ENCODE measurements around the gene SFI1. TPM values are rescaled to one million over a fixed set of nuclear protein-coding genes. Genes with fewer than 3 reads are reported as not detected.
A peak's percentile ranks its signal among the peaks of the same experiment; 100 is the strongest.

Gene SFI1
- total and polyA plus RNA-seq, 2 experiments from 2014 or later, result 16.1 to 23.3 TPM

DNA sequence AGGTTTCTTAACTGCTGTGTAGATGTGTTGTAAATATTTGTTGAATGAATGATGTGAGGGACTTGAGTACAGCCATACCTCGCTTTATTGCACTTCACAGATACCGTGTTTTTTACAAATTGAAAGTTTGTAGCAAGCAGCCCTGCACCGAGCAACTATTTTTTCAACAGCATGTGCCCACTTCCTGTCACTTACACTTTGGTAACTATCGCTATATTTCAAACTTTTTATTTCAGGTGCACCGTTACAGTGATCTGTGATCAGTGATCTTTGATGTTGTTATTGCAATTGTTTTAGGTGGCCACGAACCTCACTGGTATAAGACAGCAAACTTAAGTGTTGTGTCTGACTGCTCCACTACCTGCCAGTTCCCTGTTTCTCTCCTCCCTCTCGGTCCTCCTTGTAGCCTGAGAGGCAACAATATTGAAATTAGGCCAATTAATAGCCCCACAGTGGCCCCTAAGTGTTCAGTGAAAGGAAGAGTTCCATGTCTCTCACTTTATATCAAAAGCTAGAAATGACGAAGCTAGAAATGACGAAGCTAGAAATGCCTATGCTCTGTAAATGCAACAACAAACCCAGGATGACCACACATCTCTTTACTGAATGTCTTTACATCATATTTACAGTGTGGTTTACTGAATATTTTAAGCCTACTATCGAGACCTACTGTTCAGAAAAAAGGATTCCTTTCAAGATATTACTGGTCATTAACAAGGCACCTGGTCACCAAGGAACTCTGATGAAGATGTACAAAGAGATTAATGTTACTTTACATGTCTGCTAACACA lies 1.0 kb downstream of the SFI1 start:
- Histone ChIP-seq H3K36me3 (replicated peaks; ENCODE audit: insufficient read depth, low read depth) (no peaks in the 10 kb centered on the region), H3K9me2 (replicated peaks; ENCODE audit: insufficient read depth) (no peaks in the 10 kb centered on the region), H4K20me1 (ENCODE audit: insufficient read depth, poor library complexity, severe bottlenecking) (no peaks in the 10 kb centered on the region), H3K27ac (peak overlapping the region; percentile 58), H3K4me1 (ENCODE audit: insufficient read depth) (no peaks in the 10 kb centered on the region), H3K9me3 (ENCODE audit: low read depth) (no peaks in the 10 kb centered on the region), H2AFZ (peak overlapping the region; percentile 68), H3K79me2 (peaks cover 17% of the 10 kb centered on the region), H3K4me3 (peak overlapping the region; percentile 66), H3K4me2 (peak overlapping the region; percentile 95), H3K27me3 (no peaks in the 10 kb centered on the region)
- TF ChIP-seq EZH2 (IDR thresholded peaks at IDR 0.05; ENCODE audit: borderline replicate concordance) (no peak), EZH2phosphoT487 (IDR thresholded peaks at IDR 0.05; ENCODE audit: low read depth, severe bottlenecking, unreplicated experiment) (no peak)
- TF ChIP-seq, protein P1, sequence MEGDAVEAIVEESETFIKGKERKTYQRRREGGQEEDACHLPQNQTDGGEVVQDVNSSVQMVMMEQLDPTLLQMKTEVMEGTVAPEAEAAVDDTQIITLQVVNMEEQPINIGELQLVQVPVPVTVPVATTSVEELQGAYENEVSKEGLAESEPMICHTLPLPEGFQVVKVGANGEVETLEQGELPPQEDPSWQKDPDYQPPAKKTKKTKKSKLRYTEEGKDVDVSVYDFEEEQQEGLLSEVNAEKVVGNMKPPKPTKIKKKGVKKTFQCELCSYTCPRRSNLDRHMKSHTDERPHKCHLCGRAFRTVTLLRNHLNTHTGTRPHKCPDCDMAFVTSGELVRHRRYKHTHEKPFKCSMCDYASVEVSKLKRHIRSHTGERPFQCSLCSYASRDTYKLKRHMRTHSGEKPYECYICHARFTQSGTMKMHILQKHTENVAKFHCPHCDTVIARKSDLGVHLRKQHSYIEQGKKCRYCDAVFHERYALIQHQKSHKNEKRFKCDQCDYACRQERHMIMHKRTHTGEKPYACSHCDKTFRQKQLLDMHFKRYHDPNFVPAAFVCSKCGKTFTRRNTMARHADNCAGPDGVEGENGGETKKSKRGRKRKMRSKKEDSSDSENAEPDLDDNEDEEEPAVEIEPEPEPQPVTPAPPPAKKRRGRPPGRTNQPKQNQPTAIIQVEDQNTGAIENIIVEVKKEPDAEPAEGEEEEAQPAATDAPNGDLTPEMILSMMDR (IDR thresholded peaks at IDR 0.05; ENCODE audit: poor library complexity), result no peak
- WGBS (ENCODE audit: low lambda C conversion rate, missing lambda C conversion rate), result 85% methylated on average over 10 of the region's 10 CpGs
- no peak for DNase-seq (ENCODE audit: low spot score)

DNA sequence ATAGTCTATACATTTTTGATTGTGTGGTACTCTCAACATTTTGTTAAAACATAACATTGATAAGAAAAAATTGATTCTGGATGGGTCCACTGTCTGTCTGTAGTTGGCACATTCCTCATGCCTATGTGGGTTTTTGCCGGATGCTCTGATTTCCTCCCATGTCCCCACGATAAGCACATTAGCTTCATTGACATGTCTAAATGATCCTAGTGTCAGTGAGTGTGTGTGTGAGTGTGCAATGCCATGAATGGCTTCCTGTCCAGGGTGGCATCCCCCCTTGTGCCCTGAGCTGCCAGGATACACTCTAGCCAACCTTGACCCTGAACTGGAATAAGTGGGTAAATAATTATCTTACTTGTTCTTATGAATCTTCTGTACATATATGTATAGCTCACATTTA lies 5.4 kb downstream of the SFI1 start:
- no peak for DNase-seq (ENCODE audit: low spot score)
- Histone ChIP-seq H3K27me3 (no peaks in the 10 kb centered on the region), H3K4me2 (no peak overlapping the region), H4K20me1 (ENCODE audit: insufficient read depth, poor library complexity, severe bottlenecking) (no peaks in the 10 kb centered on the region), H3K27ac (no peak overlapping the region), H3K4me1 (ENCODE audit: insufficient read depth) (no peaks in the 10 kb centered on the region), H3K36me3 (replicated peaks; ENCODE audit: insufficient read depth, low read depth) (no peaks in the 10 kb centered on the region), H3K79me2 (peaks cover 20% of the 10 kb centered on the region), H3K9me2 (replicated peaks; ENCODE audit: insufficient read depth) (no peaks in the 10 kb centered on the region), H3K4me3 (no peak overlapping the region), H2AFZ (no peak overlapping the region), H3K9me3 (ENCODE audit: low read depth) (no peaks in the 10 kb centered on the region)
- TF ChIP-seq EZH2 (IDR thresholded peaks at IDR 0.05; ENCODE audit: borderline replicate concordance), result no peak
- TF ChIP-seq, protein P1 (IDR thresholded peaks at IDR 0.05; ENCODE audit: poor library complexity), result no peak
- no peak for TF ChIP-seq EZH2phosphoT487 (IDR thresholded peaks at IDR 0.05; ENCODE audit: low read depth, severe bottlenecking, unreplicated experiment)
- WGBS (ENCODE audit: low lambda C conversion rate, missing lambda C conversion rate), result 93% methylated on average over 2 of the region's 2 CpGs

DNA sequence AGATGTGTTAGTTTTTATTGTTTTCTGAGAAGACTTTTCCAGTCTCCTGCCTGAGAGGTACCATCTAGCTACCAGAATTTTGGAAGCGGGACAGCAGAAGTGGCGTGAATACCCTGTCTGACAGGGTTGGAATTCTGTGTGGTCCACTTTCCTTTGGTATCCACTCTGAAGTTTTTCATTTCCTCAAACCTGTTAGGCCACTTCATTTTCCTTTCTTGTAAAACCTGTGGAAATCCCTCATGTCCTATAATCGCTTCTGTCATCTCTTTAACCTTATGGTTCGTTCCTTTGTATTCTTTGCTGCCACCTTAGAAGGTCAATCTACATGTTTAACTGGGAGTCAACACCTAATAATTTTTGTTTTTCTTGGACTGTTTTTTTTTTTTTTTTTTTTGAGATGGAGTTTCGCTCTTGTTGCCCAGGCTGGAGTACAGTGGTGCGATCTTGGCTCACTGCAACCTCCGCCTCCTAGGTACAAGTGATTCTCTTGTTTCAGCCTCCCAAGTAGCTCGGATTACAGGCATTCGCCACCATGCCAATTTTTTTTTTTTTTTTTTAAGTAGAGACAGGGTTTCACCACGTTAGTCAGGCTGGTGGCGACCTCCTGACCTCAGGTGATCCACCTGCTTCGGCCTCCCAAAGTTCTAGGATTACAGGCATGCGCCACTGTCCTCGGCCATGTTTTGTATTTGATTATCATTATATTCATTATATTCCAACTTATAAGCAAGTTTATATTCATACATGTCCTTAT lies 7.1 kb downstream of the SFI1 start:
- DNase-seq (ENCODE audit: low spot score), result no peak
- no peak overlapping the region for H2AFZ ChIP-seq
- no peaks in the 10 kb centered on the region for H3K9me2 ChIP-seq (replicated peaks; ENCODE audit: insufficient read depth)
- TF ChIP-seq EZH2 (IDR thresholded peaks at IDR 0.05; ENCODE audit: borderline replicate concordance), result no peak
- TF ChIP-seq, protein P1 (IDR thresholded peaks at IDR 0.05; ENCODE audit: poor library complexity), result no peak
- no peak for TF ChIP-seq EZH2phosphoT487 (IDR thresholded peaks at IDR 0.05; ENCODE audit: low read depth, severe bottlenecking, unreplicated experiment)
- H4K20me1 ChIP-seq (ENCODE audit: insufficient read depth, poor library complexity, severe bottlenecking), result no peaks in the 10 kb centered on the region
- H3K27ac ChIP-seq, result no peak overlapping the region
- no peaks in the 10 kb centered on the region for H3K4me1 ChIP-seq (ENCODE audit: insufficient read depth)
- no peaks in the 10 kb centered on the region for H3K9me3 ChIP-seq (ENCODE audit: low read depth)
- peaks cover 6% of the 10 kb centered on the region for H3K79me2 ChIP-seq
- 78% methylated on average over 14 of the region's 14 CpGs for WGBS (ENCODE audit: low lambda C conversion rate, missing lambda C conversion rate)
- H3K4me3 ChIP-seq, result no peak overlapping the region
- no peak overlapping the region for H3K4me2 ChIP-seq
- no peaks in the 10 kb centered on the region for H3K27me3 ChIP-seq
- H3K36me3 ChIP-seq (replicated peaks; ENCODE audit: insufficient read depth, low read depth), result no peaks in the 10 kb centered on the region

Measured in hepatocyte (in vitro differentiated cells).